ENCODE results near the gene CALHM2.

- no peak for TF ChIP-seq EZH2 (IDR thresholded peaks at IDR 0.05; ENCODE audit: borderline replicate concordance, low read depth, low read length, severe bottlenecking)
- TF ChIP-seq CTCF (IDR thresholded peaks at IDR 0.05; ENCODE audit: extremely low read depth in 1 of 2, insufficient read depth in 1 of 2, low read depth in 1 of 2, low read length in 2 of 2), result no peak
- no peak for TF ChIP-seq JUN (IDR thresholded peaks at IDR 0.05; ENCODE audit: borderline replicate concordance, insufficient read depth, insufficient read length, low read depth)
Measured at GRCh38 chr10:103449208-103450144, 2.7 kb downstream of the CALHM2 start.

Measured in endothelial cell of umbilical vein (primary cell).